ENCODE measurements around the gene MYOG.

The MYOG gene

DNA sequence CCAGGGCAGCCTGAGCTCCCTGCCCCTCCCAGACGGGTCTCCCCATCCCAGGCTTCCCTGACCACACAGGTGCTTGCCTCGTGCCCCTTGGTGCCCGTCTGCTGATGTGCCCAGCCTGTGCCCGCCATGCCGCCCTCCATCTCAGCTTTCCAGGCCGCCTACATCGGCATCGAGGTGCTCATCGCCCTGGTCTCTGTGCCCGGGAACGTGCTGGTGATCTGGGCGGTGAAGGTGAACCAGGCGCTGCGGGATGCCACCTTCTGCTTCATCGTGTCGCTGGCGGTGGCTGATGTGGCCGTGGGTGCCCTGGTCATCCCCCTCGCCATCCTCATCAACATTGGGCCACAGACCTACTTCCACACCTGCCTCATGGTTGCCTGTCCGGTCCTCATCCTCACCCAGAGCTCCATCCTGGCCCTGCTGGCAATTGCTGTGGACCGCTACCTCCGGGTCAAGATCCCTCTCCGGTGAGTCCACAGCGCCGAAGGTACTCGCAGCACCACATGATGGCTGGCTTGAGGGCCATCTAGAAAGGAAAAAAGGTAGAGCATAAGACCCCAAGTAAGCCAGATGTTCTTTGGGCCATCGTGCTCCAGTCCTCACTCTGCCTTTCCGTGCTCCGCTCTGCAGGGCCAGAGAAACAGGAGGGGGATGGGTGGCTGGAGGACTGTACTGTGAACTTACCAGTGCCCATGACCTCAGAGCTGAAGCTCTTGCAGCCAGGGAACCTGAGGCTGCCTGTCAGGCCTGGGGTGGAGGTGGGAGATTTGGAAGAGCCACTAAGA lies 43.1 kb upstream of the MYOG start:
- Mint-ChIP-seq H3K4me1 (peaks cover 63% of the 10 kb centered on the region), H3K36me3 (ENCODE audit: low read depth) (no peaks in the 10 kb centered on the region), H3K27me3 (ENCODE audit: low read depth) (peaks cover 28% of the 10 kb centered on the region), H3K9me3 (no peaks in the 10 kb centered on the region), H3K27ac (no peak overlapping the region), H3K4me3 (peak overlapping the region; percentile 83 to 88 (median 85))
- TF ChIP-seq, protein P1, sequence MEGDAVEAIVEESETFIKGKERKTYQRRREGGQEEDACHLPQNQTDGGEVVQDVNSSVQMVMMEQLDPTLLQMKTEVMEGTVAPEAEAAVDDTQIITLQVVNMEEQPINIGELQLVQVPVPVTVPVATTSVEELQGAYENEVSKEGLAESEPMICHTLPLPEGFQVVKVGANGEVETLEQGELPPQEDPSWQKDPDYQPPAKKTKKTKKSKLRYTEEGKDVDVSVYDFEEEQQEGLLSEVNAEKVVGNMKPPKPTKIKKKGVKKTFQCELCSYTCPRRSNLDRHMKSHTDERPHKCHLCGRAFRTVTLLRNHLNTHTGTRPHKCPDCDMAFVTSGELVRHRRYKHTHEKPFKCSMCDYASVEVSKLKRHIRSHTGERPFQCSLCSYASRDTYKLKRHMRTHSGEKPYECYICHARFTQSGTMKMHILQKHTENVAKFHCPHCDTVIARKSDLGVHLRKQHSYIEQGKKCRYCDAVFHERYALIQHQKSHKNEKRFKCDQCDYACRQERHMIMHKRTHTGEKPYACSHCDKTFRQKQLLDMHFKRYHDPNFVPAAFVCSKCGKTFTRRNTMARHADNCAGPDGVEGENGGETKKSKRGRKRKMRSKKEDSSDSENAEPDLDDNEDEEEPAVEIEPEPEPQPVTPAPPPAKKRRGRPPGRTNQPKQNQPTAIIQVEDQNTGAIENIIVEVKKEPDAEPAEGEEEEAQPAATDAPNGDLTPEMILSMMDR (IDR thresholded peaks at IDR 0.05; ENCODE audit: unreplicated experiment in 3 of 3), result no peak

DNA sequence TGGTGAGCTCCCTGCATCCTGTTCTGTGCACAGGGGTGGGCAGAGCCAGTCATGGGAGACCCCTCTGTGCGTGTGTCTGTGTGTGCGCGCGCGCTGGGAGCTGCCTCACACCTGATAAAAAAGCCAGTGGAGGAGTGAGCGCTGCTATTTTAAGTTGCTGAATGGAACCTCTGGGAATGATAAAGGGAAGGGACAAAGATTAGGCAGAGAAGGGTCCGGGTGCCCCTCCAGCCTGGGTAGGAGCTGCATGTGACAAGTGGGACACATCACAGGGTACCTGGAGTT lies 42.6 kb upstream of the MYOG start:
- TF ChIP-seq, protein P1 (IDR thresholded peaks at IDR 0.05; ENCODE audit: unreplicated experiment in 3 of 3), result no peak
- Mint-ChIP-seq H3K4me3 (peak overlapping the region; percentile 83 to 88 (median 85)), H3K36me3 (ENCODE audit: low read depth) (no peaks in the 10 kb centered on the region), H3K9me3 (no peaks in the 10 kb centered on the region), H3K27me3 (ENCODE audit: low read depth) (peaks cover 31% of the 10 kb centered on the region), H3K4me1 (peaks cover 64% of the 10 kb centered on the region), H3K27ac (peak overlapping the region in 2 of 3 experiments; percentile 40 to 81)

DNA sequence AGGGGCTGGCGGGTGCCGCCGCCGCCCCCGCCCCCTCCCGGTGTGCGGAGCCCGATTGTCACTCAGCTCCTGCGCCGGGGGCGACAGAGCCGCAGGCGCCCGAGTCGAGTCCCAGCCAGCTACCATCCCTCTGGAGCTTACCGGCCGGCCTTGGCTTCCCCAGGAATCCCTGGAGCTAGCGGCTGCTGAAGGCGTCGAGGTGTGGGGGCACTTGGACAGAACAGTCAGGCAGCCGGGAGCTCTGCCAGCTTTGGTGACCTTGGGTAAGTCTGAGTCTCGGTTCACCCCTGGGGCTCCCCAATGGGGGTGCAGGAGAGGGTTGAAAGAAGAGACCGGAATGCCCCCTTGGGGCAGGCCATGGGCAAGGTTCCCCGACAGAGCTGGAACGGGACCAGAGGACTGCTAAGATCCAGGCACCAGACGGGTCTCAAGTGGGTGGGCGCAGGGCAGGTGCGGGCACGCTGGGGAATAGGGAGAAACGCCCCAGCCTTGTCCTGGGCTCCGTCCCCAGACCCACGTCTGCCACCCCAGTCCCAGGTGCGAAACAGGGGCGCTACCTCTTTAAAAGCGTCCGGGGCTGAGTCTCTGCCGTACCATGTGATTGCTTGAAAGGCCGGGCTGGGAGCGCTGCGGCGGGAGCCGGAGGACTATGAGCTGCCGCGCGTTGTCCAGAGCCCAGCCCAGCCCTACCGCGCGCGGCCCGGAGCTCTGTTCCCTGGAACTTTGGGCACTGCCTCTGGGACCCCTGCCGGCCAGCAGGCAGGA lies 42.0 kb upstream of the MYOG start, which contains the start of gene ADORA1:
ADORA1 (plus strand) TSS at position 61 of the 765 bp plus-strand sequence. CDS start 1,116 bp downstream, outside the sequence.
- peaks cover 33% of the 10 kb centered on the region for H3K27me3 Mint-ChIP-seq (ENCODE audit: low read depth)
- H3K4me1 Mint-ChIP-seq, result peaks cover 64% of the 10 kb centered on the region
- H3K27ac Mint-ChIP-seq, result peak within 1 kb of the TSS; percentile 22 to 81 (median 40)
- no peaks in the 10 kb centered on the region for H3K9me3 Mint-ChIP-seq
- TF ChIP-seq, protein P1 (IDR thresholded peaks at IDR 0.05; ENCODE audit: unreplicated experiment in 3 of 3), result peak in 1 of 3 experiments; percentile 31
- no peaks in the 10 kb centered on the region for H3K36me3 Mint-ChIP-seq (ENCODE audit: low read depth)
- H3K4me3 Mint-ChIP-seq, result peak within 1 kb of the TSS; percentile 83 to 88 (median 85)

DNA sequence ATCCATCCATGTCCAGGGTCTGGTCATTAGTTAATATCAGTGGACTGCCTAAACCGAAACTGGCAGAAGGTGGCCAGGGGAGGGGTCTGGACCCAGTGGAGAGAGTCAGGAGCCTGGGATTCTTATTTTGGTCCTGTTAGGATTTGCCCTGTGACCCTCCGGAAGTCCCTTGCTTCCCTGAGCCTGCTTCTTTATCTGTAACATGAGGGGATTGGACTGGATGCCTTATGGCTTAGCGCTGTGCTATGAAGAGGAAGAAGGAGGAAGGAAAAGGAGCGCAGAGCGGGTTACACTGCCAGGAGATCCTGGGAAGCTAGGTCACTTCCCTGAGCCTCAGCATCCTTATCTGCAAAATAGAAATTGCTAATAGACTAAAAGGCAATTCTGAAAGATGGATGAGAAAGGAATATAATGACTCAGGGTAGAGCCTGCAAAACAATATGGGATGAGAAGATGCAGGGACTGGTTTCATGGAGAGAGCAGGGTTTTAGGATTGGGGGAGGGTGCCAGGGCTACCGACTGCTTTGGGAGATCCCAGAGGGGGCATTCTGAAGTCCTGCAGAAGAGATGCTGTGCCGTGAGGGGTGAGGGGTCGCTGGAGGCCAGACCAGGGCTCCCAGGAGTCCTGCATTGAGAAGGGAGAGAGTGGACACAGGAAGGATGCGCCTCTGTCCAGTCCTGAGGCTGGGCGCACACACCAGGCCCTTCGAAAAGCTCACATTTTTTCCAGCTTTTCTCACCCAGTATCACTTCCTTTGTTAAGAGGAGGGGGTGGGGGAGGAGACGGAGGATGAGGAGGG lies 41.3 kb upstream of the MYOG start:
- Mint-ChIP-seq H3K9me3 (no peaks in the 10 kb centered on the region), H3K4me1 (peaks cover 67% of the 10 kb centered on the region), H3K4me3 (peak overlapping the region; percentile 77 to 83 (median 82)), H3K27ac (peak overlapping the region; percentile 22 to 50 (median 34)), H3K36me3 (ENCODE audit: low read depth) (no peaks in the 10 kb centered on the region), H3K27me3 (ENCODE audit: low read depth) (peaks cover 35% of the 10 kb centered on the region)
- TF ChIP-seq, protein P1 (IDR thresholded peaks at IDR 0.05; ENCODE audit: unreplicated experiment in 3 of 3), result no peak

DNA sequence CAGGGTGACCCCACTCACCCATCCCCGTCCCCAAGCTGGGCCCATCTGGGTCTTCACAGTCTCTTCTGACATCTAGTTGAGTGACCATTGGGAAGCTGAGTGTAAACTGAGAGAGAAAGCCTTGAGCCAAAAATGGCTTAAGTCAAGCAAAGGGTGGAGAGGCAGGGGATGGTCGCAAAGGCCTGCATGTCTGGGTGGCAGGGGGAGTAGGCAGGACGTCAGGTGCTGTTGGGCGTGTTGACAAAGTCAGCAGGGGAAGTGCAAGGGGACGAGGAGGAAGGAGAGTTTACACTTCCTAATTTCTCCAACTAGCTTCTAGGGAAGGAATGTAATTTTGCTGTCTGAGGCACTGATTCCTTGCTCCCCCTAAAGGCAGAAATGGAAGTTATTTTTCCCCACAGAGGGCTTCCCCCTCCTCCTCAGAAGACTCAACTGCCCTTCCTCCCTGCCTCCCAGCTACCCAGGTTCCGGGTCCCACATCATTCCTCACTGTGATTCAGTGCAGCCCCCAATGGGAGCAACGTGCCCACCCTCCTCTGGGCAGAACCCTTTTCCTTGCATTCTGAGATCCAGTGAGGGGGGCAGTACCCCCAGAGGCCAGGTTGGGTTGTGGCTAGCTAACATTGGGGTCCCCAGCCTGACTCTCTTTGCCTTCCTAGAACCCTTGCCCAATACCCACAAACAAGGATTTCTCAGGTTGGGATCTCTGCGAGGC lies 40.5 kb upstream of the MYOG start:
- Mint-ChIP-seq H3K27ac (peak overlapping the region in 2 of 3 experiments; percentile 34 to 36), H3K4me1 (peaks cover 74% of the 10 kb centered on the region)

More for the DNA sequence above, 40.5 kb upstream of the MYOG start:
- H3K4me3 Mint-ChIP-seq, result peak overlapping the region; percentile 77 to 83 (median 82)
- no peaks in the 10 kb centered on the region for H3K9me3 Mint-ChIP-seq
- H3K36me3 Mint-ChIP-seq (ENCODE audit: low read depth), result no peaks in the 10 kb centered on the region
- peaks cover 41% of the 10 kb centered on the region for H3K27me3 Mint-ChIP-seq (ENCODE audit: low read depth)
- TF ChIP-seq, protein P1 (IDR thresholded peaks at IDR 0.05; ENCODE audit: unreplicated experiment in 3 of 3), result peak; percentile 41 to 61 (median 57)
